ENCODE data around the gene TMEM72. TPM values are rescaled to one million over a fixed set of nuclear protein-coding genes. Genes with fewer than 3 reads are reported as not detected.

Gene TMEM72
- total RNA-seq, 2 experiments from 2014 or later = not detected

GRCh38 chr10:44913350-44914081 lies 2.4 kb downstream of the TMEM72 start:
- CTCF ChIA-PET = interaction anchor here (0.7 to 1.4 kb wide), 3 partner anchors 15 to 27 kb away, joined by 3 read pairs; no protein-coding TSS in a partner anchor
- H3K9me3 Mint-ChIP-seq = peaks cover 4% of the 10 kb centered on the region
- peak overlapping the region; percentile 90 for H3K27ac Mint-ChIP-seq
- POLR2A ChIA-PET = no interaction called here
- no peak overlapping the region for H3K4me3 Mint-ChIP-seq
- peaks cover 16% of the 10 kb centered on the region for H3K4me1 Mint-ChIP-seq
- H3K27me3 Mint-ChIP-seq = peaks cover 4% of the 10 kb centered on the region
- peak; percentile 27 for DNase-seq
- no peaks in the 10 kb centered on the region for H3K36me3 Mint-ChIP-seq (ENCODE audit: low read depth)

- H3K36me3 Mint-ChIP-seq (ENCODE audit: low read depth) = no peaks in the 10 kb centered on the region
- peaks cover 16% of the 10 kb centered on the region for H3K4me1 Mint-ChIP-seq
- peaks cover 4% of the 10 kb centered on the region for H3K9me3 Mint-ChIP-seq
- H3K27me3 Mint-ChIP-seq = peaks cover 8% of the 10 kb centered on the region
- H3K4me3 Mint-ChIP-seq = no peak overlapping the region
- CTCF ChIA-PET = no interaction called here
- H3K27ac Mint-ChIP-seq = no peak overlapping the region
- no peak for DNase-seq
- POLR2A ChIA-PET = no interaction called here
These were observed 3.8 kb downstream of the TMEM72 start for GRCh38 chr10:44914891-44915290.

GRCh38 chr10:44916429-44916828 lies 5.3 kb downstream of the TMEM72 start:
- Mint-ChIP-seq H3K4me1 (peaks cover 16% of the 10 kb centered on the region), H3K36me3 (ENCODE audit: low read depth) (no peaks in the 10 kb centered on the region), H3K4me3 (no peak overlapping the region), H3K9me3 (peaks cover 4% of the 10 kb centered on the region), H3K27me3 (peaks cover 8% of the 10 kb centered on the region), H3K27ac (no peak overlapping the region)
- ChIA-PET CTCF (no interaction called here), POLR2A (no interaction called here)
- DNase-seq = no peak

GRCh38 chr10:44917848-44918247 lies 6.7 kb downstream of the TMEM72 start:
- no peak for DNase-seq
- Mint-ChIP-seq H3K36me3 (ENCODE audit: low read depth) (no peaks in the 10 kb centered on the region), H3K4me1 (peaks cover 16% of the 10 kb centered on the region), H3K4me3 (no peak overlapping the region), H3K27ac (no peak overlapping the region), H3K9me3 (peaks cover 4% of the 10 kb centered on the region), H3K27me3 (peaks cover 8% of the 10 kb centered on the region)
- POLR2A ChIA-PET = no interaction called here
- CTCF ChIA-PET = no interaction called here

GRCh38 chr10:44920252-44920651 lies 9.1 kb downstream of the TMEM72 start:
- no peak overlapping the region for H3K27ac Mint-ChIP-seq
- no peaks in the 10 kb centered on the region for H3K9me3 Mint-ChIP-seq
- H3K4me3 Mint-ChIP-seq = no peak overlapping the region
- CTCF ChIA-PET = interaction anchor here (1.0 kb wide), 1 partner anchor 11 kb away, joined by 3 read pairs; no protein-coding TSS in a partner anchor
- peaks cover 8% of the 10 kb centered on the region for H3K27me3 Mint-ChIP-seq
- POLR2A ChIA-PET = no interaction called here
- no peaks in the 10 kb centered on the region for H3K36me3 Mint-ChIP-seq (ENCODE audit: low read depth)
- DNase-seq = no peak
- no peaks in the 10 kb centered on the region for H3K4me1 Mint-ChIP-seq

GRCh38 chr10:44921061-44921460 lies 9.9 kb downstream of the TMEM72 start:
- ChIA-PET CTCF (interaction anchor here (1.0 kb wide), 1 partner anchor 10 kb away, joined by 3 read pairs; no protein-coding TSS in a partner anchor), POLR2A (no interaction called here)
- Mint-ChIP-seq H3K27me3 (peaks cover 8% of the 10 kb centered on the region), H3K9me3 (no peaks in the 10 kb centered on the region), H3K4me3 (no peak overlapping the region), H3K4me1 (no peaks in the 10 kb centered on the region), H3K36me3 (ENCODE audit: low read depth) (no peaks in the 10 kb centered on the region), H3K27ac (no peak overlapping the region)
- no peak for DNase-seq

- Mint-ChIP-seq H3K4me3 (no peak overlapping the region), H3K36me3 (ENCODE audit: low read depth) (no peaks in the 10 kb centered on the region), H3K27ac (no peak overlapping the region), H3K4me1 (no peaks in the 10 kb centered on the region), H3K9me3 (no peaks in the 10 kb centered on the region), H3K27me3 (peaks cover 8% of the 10 kb centered on the region)
- DNase-seq = no peak
- ChIA-PET POLR2A (no interaction called here), CTCF (interaction anchor here (1.0 kb wide), 1 partner anchor 9 kb away, joined by 3 read pairs; no protein-coding TSS in a partner anchor)
These were observed 10.4 kb downstream of the TMEM72 start for GRCh38 chr10:44921506-44921905.

- Mint-ChIP-seq H3K27me3 (peaks cover 5% of the 10 kb centered on the region), H3K9me3 (no peaks in the 10 kb centered on the region), H3K4me1 (no peaks in the 10 kb centered on the region), H3K4me3 (no peak overlapping the region), H3K27ac (no peak overlapping the region), H3K36me3 (ENCODE audit: low read depth) (no peaks in the 10 kb centered on the region)
- POLR2A ChIA-PET = no interaction called here
- no peak for DNase-seq
- CTCF ChIA-PET = no interaction called here
These were observed 10.9 kb downstream of the TMEM72 start for GRCh38 chr10:44922021-44922420.

- ChIA-PET POLR2A (no interaction called here), CTCF (interaction anchor here (0.6 kb wide), 1 partner anchor 10 kb away, joined by 3 read pairs; no protein-coding TSS in a partner anchor)
- H3K4me1 Mint-ChIP-seq = no peaks in the 10 kb centered on the region
- H3K27ac Mint-ChIP-seq = no peak overlapping the region
- no peaks in the 10 kb centered on the region for H3K9me3 Mint-ChIP-seq
- H3K27me3 Mint-ChIP-seq = peaks cover 4% of the 10 kb centered on the region
- no peak overlapping the region for H3K4me3 Mint-ChIP-seq
- DNase-seq = no peak
- H3K36me3 Mint-ChIP-seq (ENCODE audit: low read depth) = no peaks in the 10 kb centered on the region
These were observed 11.8 kb downstream of the TMEM72 start for GRCh38 chr10:44922796-44923545.

- POLR2A ChIA-PET = no interaction called here
- Mint-ChIP-seq H3K27ac (no peak overlapping the region), H3K9me3 (no peaks in the 10 kb centered on the region), H3K4me1 (no peaks in the 10 kb centered on the region), H3K27me3 (peaks cover 4% of the 10 kb centered on the region), H3K4me3 (no peak overlapping the region), H3K36me3 (ENCODE audit: low read depth) (no peaks in the 10 kb centered on the region)
- CTCF ChIA-PET = interaction anchor here (1.5 to 1.8 kb wide), 2 partner anchors 9 to 15 kb away, joined by 4 read pairs; no protein-coding TSS in a partner anchor
- DNase-seq = no peak
These were observed 12.5 kb downstream of the TMEM72 start for GRCh38 chr10:44923611-44924010.

GRCh38 chr10:44924261-44925040 lies 13.3 kb downstream of the TMEM72 start:
- Mint-ChIP-seq H3K4me1 (no peaks in the 10 kb centered on the region), H3K9me3 (no peaks in the 10 kb centered on the region), H3K27ac (no peak overlapping the region), H3K36me3 (ENCODE audit: low read depth) (no peaks in the 10 kb centered on the region), H3K4me3 (no peak overlapping the region), H3K27me3 (peaks cover 4% of the 10 kb centered on the region)
- DNase-seq = no peak
- POLR2A ChIA-PET = no interaction called here
- CTCF ChIA-PET = interaction anchor here (1.5 to 1.8 kb wide), 2 partner anchors 8 to 16 kb away, joined by 4 read pairs; no protein-coding TSS in a partner anchor

GRCh38 chr10:44925224-44925623 lies 14.1 kb downstream of the TMEM72 start:
- Mint-ChIP-seq H3K4me3 (no peak overlapping the region), H3K9me3 (no peaks in the 10 kb centered on the region), H3K36me3 (ENCODE audit: low read depth) (no peaks in the 10 kb centered on the region), H3K4me1 (no peaks in the 10 kb centered on the region), H3K27ac (no peak overlapping the region), H3K27me3 (no peaks in the 10 kb centered on the region)
- ChIA-PET POLR2A (no interaction called here), CTCF (interaction anchor here (1.5 to 1.8 kb wide), 2 partner anchors 7 to 17 kb away, joined by 4 read pairs; no protein-coding TSS in a partner anchor)
- no peak for DNase-seq

Data from activated CD4-positive, alpha-beta T cell treated with anti-CD3 and anti-CD28 coated beads, Interleukin-2, amount 10 ng/mL, durations not matched to agents 7 days and 5 days (primary cell).